SU-DHL-6 (cell line): ENCODE results near the gene EXPH5.

Experiments used
- EZH2phosphoT487 ChIP-seq: fragments of 200-600 bp; sonication (generic), shearing (Covaris generic); conservative IDR thresholded peaks from 2 replicates; pipeline ENCODE4 v1.6.1; 2018; ENCODE audit warnings: mild to moderate bottlenecking, antibody characterized with exemption, low read length, moderate library complexity, mixed read lengths
- TF ChIP-seq, protein P1 (sequence below): fragments of 200-600 bp; sonication (generic); IDR thresholded peaks from one replicate; pipeline ENCODE4 v1.5.1; 2017; ENCODE audit warnings: antibody characterized with exemption, mild to moderate bottlenecking, low read length, moderate library complexity; ENCODE audit not compliant: insufficient read depth, poor library complexity, severe bottlenecking

DNA sequence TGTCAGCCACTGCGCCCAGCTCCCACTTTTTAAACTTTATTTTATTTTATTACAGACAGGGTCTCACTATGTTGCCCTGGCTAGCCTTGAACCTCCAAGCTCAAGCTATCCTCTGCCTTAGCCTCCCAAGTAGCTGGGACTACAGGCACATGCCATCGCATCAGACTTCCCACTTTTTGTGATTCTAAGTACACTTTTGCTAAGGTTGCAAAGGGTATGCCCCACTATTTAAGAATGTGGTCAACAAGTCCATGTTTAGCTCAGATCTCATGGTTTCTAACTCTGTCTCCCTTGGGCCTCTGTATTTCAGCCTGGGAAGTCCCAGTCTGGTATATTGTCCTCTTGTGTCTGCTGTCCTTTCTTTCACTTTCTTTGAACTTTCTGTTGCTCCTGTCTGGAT lies 35.3 kb downstream of the EXPH5 start:
- TF ChIP-seq, protein P1, sequence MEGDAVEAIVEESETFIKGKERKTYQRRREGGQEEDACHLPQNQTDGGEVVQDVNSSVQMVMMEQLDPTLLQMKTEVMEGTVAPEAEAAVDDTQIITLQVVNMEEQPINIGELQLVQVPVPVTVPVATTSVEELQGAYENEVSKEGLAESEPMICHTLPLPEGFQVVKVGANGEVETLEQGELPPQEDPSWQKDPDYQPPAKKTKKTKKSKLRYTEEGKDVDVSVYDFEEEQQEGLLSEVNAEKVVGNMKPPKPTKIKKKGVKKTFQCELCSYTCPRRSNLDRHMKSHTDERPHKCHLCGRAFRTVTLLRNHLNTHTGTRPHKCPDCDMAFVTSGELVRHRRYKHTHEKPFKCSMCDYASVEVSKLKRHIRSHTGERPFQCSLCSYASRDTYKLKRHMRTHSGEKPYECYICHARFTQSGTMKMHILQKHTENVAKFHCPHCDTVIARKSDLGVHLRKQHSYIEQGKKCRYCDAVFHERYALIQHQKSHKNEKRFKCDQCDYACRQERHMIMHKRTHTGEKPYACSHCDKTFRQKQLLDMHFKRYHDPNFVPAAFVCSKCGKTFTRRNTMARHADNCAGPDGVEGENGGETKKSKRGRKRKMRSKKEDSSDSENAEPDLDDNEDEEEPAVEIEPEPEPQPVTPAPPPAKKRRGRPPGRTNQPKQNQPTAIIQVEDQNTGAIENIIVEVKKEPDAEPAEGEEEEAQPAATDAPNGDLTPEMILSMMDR: no peak
- TF ChIP-seq EZH2phosphoT487: no peak
